ENCODE measurements around the gene THBS2. TPM values are rescaled to one million over a fixed set of nuclear protein-coding genes. Genes with fewer than 3 reads are reported as not detected.
A peak's percentile ranks its signal among the peaks of the same experiment; 100 is the strongest.
"Not testable (repeated sequence)": the region's sequence is repeated elsewhere in the genome, so short reads cannot be mapped to it uniquely, and the experiment has no call there.

Gene THBS2
- total RNA-seq (2014; rRNA removed; shearing (Covaris generic)), result 19.9 TPM in 2 replicates
- 12.2 and 18.3 TPM in 2 replicates for polyA plus RNA-seq (2015; cell fraction: cytosol; rRNA removed)
- polyA plus RNA-seq (2015; cell fraction: nucleus; rRNA removed), result 98.3 and 108 TPM in 2 replicates

GRCh38 chr6:169253337-169254238, at the start of gene THBS2:
Gene THBS2, minus strand, starts transcription at chr6:169253846. Its CDS starts 3,062 bp downstream, at chr6:169250784.
- peak; percentile 82 for DNase-seq (ENCODE audit: low read depth)

DNA sequence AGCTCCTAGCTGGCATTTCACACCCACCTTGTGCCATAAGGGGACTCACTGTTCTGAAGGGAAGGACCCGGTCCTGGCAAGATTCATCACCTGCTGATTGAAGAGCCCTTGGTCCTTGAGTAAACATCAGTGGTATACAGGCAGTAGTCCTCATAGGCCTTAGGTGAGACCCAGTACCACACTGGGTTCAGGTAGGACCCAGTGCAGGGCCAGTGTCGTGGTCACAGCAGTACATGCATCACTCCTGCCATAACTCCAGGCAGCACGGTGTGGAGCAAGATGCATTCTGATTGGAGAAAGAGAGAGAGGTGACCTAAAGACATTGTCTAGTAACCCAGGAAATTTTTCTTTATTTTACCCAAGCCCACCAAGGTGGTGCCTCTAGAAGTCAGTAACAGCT, 49.1 kb upstream of the THBS2 start:
- no peak for DNase-seq (ENCODE audit: low read depth)

DNA sequence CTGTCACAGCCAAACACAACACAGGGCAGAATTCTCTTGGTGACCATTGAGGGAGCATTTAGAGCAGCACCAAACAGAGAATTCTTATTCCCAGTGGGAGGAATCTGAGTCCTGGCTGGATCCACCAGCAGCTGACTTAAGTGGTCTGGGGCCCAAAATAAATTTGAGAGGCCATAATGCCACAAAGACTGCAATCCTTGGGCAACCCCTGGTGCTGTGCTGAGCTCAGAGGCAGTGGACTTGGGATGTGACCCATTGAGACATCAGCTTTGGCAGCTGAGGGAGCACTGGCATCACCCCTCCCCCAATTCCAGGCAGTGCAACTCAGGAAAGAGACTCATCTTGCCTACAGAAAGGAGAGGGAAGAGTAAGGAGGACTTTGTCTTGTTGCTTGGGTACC, 48.6 kb upstream of the THBS2 start:
- DNase-seq (ENCODE audit: low read depth), result no peak

DNA sequence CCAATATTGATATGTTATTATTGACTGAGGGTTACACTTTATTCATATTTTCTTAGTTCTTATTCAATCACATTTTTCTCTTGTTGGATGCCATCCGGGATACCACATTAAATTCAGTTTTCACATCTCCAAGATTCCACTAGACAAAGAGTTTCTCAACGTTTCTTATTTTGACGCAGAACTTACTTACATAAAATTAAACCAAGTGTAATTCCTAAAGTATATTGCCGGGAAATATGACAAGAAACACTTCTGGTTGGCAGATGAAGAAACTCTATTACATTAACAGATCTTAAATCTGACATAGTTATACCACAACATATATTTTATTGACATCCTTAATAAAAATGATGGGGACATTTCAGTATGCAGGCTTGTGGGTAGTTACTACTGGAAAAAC, 47.3 kb upstream of the THBS2 start:
- no peak for DNase-seq (ENCODE audit: low read depth)

DNA sequence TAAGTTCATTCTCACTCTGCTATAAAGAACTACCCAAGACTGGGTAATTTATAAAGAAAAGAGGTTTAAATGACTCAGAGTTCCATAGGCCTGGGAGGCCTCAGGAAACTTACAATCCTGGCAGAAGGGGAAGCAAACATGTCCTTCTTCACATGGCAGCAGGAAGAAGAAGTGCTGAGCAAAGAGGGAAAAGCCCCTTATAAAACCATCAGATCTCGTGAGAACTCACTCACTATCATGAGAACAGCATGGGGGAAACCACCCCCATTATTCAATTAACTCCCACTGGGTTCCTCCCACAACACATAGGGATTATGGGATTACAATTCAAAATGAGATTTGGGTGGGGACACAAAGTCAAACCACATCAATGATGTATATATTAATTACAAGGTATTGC, 45.0 kb upstream of the THBS2 start:
- DNase-seq (ENCODE audit: low read depth), result not testable (repeated sequence)

GRCh38 chr6:169296622-169297021, 43.0 kb upstream of the THBS2 start:
- DNase-seq (ENCODE audit: low read depth), result no peak

DNA sequence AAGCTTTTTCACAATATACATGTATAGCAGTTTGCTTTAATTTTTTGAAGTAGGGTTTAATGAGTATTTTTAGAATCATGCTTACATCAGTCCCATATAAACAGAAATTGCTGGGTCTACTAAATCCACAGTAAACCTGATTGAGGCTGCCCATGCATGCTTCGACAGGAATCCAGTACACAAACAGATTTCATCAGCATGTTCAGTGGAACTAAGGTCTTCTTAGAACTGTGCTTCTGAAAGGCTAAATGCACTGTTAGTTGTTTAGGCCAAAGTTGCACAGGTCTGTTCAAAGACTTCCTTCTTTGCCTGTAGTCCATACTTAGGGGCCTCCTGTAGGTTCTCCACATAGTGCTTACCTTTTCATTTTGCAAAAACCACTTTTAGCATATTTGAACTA, 42.5 kb upstream of the THBS2 start:
- DNase-seq (ENCODE audit: low read depth), result no peak

GRCh38 chr6:169293196-169293595, 39.5 kb upstream of the THBS2 start:
- DNase-seq (ENCODE audit: low read depth), result no peak

DNA sequence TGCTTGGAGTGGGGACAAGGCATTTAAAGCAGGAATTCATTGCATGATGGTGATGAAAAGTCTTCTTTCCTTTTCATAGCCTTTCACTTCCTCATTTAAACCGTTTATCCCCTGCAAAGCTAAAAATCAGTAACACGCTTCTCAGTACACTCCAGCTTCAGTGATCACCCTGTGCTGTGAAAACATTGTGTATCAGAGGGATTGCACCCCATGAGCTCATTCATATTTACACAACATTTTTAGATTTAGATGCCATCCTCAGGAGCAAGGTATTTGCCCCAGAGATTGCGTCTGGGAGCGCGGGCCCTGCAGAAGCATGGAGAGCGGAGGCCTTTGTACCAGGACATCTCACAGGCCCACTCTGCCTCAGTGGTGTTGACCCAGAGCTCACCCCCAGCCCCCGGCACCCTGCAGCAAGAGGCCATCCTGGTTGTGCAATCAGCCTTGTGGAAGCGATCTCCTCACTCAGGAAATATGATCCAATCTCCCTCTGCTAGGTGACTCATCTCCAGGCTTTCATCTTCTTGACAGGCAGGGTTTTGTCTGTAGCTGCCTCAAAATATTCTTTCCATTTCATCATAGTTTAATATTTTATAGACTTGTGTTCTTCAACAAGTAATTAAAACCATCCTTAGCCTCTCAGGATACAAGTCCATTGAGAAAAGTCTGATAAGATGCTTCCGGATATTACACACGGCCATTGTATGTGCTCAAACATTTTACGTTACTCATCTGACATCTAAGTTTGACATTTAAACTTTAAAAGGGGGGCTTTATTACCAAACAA, 38.9 kb upstream of the THBS2 start:
- DNase-seq (ENCODE audit: low read depth), result peak; percentile 91

DNA sequence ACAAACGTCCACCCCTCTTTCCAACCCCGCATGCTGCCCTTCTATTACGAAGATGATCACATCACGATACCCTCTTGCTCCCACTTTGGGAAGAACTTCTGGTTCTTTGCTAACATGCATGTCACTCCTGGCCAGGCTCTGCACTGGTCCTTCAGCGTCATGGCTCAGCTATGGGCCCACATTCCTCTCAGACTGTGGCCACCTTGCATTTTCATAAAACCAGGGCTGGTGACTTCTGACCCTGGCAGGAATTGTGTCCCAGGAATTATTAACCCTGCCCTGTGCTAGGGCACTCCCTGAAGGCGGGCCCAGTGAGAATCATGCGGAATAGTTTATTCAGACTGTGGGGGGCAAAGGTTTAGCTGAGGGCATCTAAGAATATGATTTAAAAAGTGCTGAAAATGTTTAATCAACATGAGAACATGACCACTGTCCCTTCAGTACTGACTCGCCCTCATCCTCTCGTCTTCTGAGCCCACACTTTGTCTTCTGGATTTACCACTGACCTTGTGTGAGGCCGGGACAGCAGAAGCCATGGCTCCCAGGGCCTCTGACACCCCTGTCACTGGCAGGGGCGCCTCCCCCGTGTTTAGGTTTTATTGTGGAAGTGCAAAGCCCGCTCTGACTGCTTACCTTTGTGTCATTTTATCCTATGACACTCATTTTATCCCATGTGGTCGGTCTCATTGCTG, 38.1 kb upstream of the THBS2 start:
- DNase-seq (ENCODE audit: low read depth), result no peak

DNA sequence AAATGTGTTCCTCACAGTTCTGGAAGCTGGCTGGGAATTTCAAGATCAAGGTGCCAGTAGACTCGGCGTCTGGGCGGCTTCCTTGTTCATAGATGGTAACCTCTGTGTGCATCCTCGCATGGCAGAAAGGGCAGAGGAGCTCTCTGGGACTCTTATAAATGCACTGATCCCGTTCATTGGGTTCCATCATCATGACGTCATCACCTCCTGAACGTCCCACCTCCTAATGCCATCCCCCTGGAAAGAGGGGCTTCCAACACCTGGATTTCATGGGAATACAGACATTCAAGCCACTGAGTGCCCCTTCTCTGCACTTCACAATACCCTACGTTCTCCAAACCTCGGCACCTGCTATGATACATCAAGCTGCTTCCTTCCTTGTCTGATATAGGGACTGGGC, 37.5 kb upstream of the THBS2 start:
- DNase-seq (ENCODE audit: low read depth), result no peak

GRCh38 chr6:169289619-169290339, 36.1 kb upstream of the THBS2 start:
- peak; percentile 74 for DNase-seq (ENCODE audit: low read depth)

GRCh38 chr6:169289257-169289618, 35.6 kb upstream of the THBS2 start:
- DNase-seq (ENCODE audit: low read depth), result no peak

- peak; percentile 45 for DNase-seq (ENCODE audit: low read depth)
Observed at GRCh38 chr6:169288591-169288990, 34.9 kb upstream of the THBS2 start.

DNA sequence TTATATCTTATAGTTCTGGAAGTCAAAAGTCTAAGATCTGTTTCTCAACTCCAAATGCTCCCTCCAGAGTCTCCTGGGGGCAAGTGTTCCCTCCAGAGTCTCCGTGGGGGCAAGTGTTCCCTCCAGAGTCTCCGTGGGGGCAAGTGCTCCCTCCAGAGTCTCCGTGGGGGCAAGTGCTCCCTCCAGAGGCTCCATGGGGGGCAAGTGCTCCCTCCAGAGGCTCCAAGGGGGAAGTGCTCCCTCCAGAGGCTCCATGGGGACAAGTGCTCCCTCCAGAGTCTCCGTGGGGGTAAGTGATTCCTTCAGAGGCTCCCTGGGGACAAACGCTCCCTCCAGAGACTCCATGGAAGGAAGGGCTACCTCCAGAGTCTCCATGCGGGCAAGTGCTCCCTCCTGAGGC, 34.0 kb upstream of the THBS2 start:
- no peak for DNase-seq (ENCODE audit: low read depth)

GRCh38 chr6:169286961-169287360, 33.3 kb upstream of the THBS2 start:
- no peak for DNase-seq (ENCODE audit: low read depth)

- DNase-seq (ENCODE audit: low read depth), result no peak
Observed at GRCh38 chr6:169285165-169285564, 31.5 kb upstream of the THBS2 start.

- no peak for DNase-seq (ENCODE audit: low read depth)
Observed at GRCh38 chr6:169283924-169284323, 30.3 kb upstream of the THBS2 start.

DNA sequence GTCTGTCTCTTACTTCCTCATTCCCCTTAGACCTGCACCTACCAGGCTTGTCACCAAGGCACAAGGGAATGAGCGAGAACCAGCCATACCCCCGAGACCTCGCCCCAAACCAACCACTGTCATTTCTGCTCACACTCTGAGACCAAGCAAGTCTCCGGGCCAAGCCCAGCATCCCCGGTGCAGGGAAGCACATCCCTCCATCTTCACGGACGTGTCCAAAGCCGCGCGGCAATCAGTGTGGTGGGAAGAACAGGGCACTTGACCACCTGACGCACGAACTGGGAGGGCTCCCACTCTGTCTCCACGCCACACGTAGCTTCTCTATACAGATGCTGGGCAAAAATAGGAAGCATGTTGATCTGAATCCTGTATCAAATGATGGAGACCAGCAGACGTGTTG, 28.4 kb upstream of the THBS2 start:
- DNase-seq (ENCODE audit: low read depth), result no peak

DNA sequence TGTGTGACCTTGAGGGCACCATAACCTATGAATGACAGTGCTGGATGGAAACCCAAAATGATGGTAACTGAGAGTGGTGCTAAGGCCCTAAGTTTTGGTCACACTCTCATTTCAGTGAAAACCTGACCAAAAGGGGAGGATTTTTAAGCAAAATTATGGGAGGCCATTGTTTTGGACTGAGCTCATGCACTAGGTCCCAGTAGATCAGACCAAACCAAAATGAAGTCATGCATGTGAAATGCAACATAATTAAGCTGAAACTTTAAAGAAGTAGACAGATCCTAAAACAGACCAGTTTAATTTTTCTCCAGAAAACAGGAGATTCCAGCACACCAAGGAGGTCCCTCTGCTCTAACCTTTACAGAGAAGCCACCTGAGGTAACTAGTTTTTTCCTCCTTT, 24.0 kb upstream of the THBS2 start:
- no peak for DNase-seq (ENCODE audit: low read depth)

GRCh38 chr6:169274781-169275180, 21.1 kb upstream of the THBS2 start:
- DNase-seq (ENCODE audit: low read depth), result peak; percentile 80
